B cell (primary cell): ENCODE results near the gene U2AF2. TPM values are rescaled to one million over a fixed set of nuclear protein-coding genes. Genes with fewer than 3 reads are reported as not detected.

Experiments
- ATAC-seq: fragments of 200-7000 bp; cut with Tn5 transposase; one replicate; pipeline ENCODE4 v1.10.0; 2021; ENCODE audit warnings: low read depth, mild to moderate bottlenecking, moderate number of reproducible peaks, moderate library complexity
- CTCF ChIA-PET: fragments of 350-600 bp; sonication (Branson Sonifier 250); formaldehyde crosslinking; loops from one replicate; lab custom pipeline; 2021; ENCODE audit warnings: antibody characterized with exemption, inconsistent platforms; lab: Charles Lee
- POLR2A ChIA-PET: fragments of 350-600 bp; sonication (Branson Sonifier 250); formaldehyde crosslinking; loops from one replicate; lab custom pipeline; 2021; ENCODE audit warnings: antibody characterized with exemption; lab: Charles Lee
- DNase-seq: peaks from one replicate; pipeline ENCODE4 v3.0.0; 2013
- H2AFZ ChIP-seq: 2 replicates; pipeline ENCODE4 v1.6.1; 2012; ENCODE audit warnings: mild to moderate bottlenecking, low read depth, low read length; ENCODE audit not compliant: insufficient read depth, poor library complexity, severe bottlenecking
- H3K27ac ChIP-seq, 2 donors: 1 replicate in 1 of 2; 2 replicates in 1 of 2; pipeline ENCODE4 v1.5.1; 2012 to 2013; ENCODE audit warnings: low read length in 2 of 2, mild to moderate bottlenecking in 2 of 2, moderate library complexity in 1 of 2
- H3K27me3 ChIP-seq, 4 experiments: fragments of 200-600 bp in 1 of 4; sonication (generic) in 1 of 4; replicated peaks in 1 of 4; 1 replicate in 2 of 4; 2 replicates in 2 of 4; pipeline versions ENCODE4 v1.6.1 to v1.7.0; 2013 to 2016; ENCODE audit warnings: low read length in 3 of 4, mild to moderate bottlenecking in 2 of 4, mixed read lengths in 1 of 4, moderate library complexity in 1 of 4; ENCODE audit not compliant: insufficient read depth in 4 of 4, control insufficient read depth in 3 of 4; ENCODE audit errors: control extremely low read depth in 1 of 4
- H3K36me3 ChIP-seq, 2 experiments: replicated peaks in 1 of 2; 1 replicate in 1 of 2; 2 replicates in 1 of 2; pipeline versions ENCODE4 v1.6.1 to v1.7.1; 2013; ENCODE audit warnings: low read length in 1 of 2; ENCODE audit not compliant: insufficient read depth in 2 of 2, control insufficient read depth in 1 of 2; ENCODE audit errors: control extremely low read depth in 1 of 2, extremely low read depth in 1 of 2
- H3K4me1 ChIP-seq, 2 donors: fragments of 200-600 bp in 1 of 2; sonication (generic) in 1 of 2; 1 replicate in 1 of 2; 2 replicates in 1 of 2; pipeline versions ENCODE4 v1.5.1 to v1.6.1; 2013 to 2017; ENCODE audit warnings: low read length in 2 of 2; ENCODE audit not compliant: control insufficient read depth in 2 of 2, insufficient read depth in 2 of 2
- H3K4me2 ChIP-seq: replicated peaks from 2 replicates; pipeline ENCODE3; 2012; ENCODE audit warnings: mild to moderate bottlenecking, low read depth, low read length; ENCODE audit not compliant: poor library complexity, severe bottlenecking
- H3K4me3 ChIP-seq, 5 experiments: fragments of 200-600 bp in 1 of 5; sonication (generic) in 1 of 5; 1 replicate in 3 of 5; 2 replicates in 2 of 5; pipeline versions ENCODE4 v1.5.1 to v1.7.0; 2011 to 2016; ENCODE audit warnings: low read length in 4 of 5, mild to moderate bottlenecking in 4 of 5, low read depth in 2 of 5, control low read depth in 1 of 5, moderate library complexity in 1 of 5; ENCODE audit not compliant: insufficient read depth in 1 of 5; ENCODE audit errors: control extremely low read depth in 1 of 5, extremely low read depth in 1 of 5
- H3K79me2 ChIP-seq: fragments of 200-600 bp; sonication (generic); one replicate; pipeline ENCODE4 v1.6.0; 2016; ENCODE audit warnings: low read length; ENCODE audit not compliant: control insufficient read depth, insufficient read depth
- H3K9ac ChIP-seq: fragments of 200-600 bp; sonication (generic); 2 replicates; pipeline ENCODE4 v1.6.1; 2017; ENCODE audit warnings: mild to moderate bottlenecking, low read length, moderate library complexity
- H3K9me3 ChIP-seq, 3 donors: one replicate each; pipeline versions ENCODE4 v1.6.1 to v1.7.1; 2013; ENCODE audit warnings: low read length in 2 of 3; ENCODE audit not compliant: control insufficient read depth in 2 of 3, insufficient read depth in 1 of 3; ENCODE audit errors: control extremely low read depth in 1 of 3
- H4K20me1 ChIP-seq: 2 replicates; pipeline ENCODE4 v1.6.0; 2012; ENCODE audit warnings: mild to moderate bottlenecking, low read length; ENCODE audit not compliant: insufficient read depth, control insufficient read depth, poor library complexity, severe bottlenecking
- H3K27ac Mint-ChIP-seq: one replicate; pipeline ENCODE4 v1.8.0; 2021; ENCODE audit warnings: mixed read lengths
- H3K27me3 Mint-ChIP-seq: one replicate; pipeline ENCODE4 v1.8.0; 2021; ENCODE audit warnings: mixed read lengths
- H3K4me1 Mint-ChIP-seq: one replicate; pipeline ENCODE4 v1.8.0; 2021; ENCODE audit warnings: mixed read lengths
- H3K4me3 Mint-ChIP-seq: one replicate; pipeline ENCODE4 v1.8.0; 2021; ENCODE audit warnings: mixed read lengths
- H3K9me3 Mint-ChIP-seq: one replicate; pipeline ENCODE4 v1.8.0; 2022; ENCODE audit warnings: mixed read lengths; ENCODE audit not compliant: insufficient read depth
- CTCF ChIP-seq: fragments of 200-600 bp; IDR thresholded peaks from one replicate; pipeline ENCODE4 v1.8.0; 2022; ENCODE audit warnings: antibody characterized with exemption, mild to moderate bottlenecking
- EZH2 ChIP-seq: IDR thresholded peaks from 2 replicates; pipeline ENCODE4 v1.6.1; 2012; ENCODE audit warnings: borderline replicate concordance, low read depth, mild to moderate bottlenecking, moderate library complexity, low read length; ENCODE audit not compliant: insufficient read depth, poor library complexity, severe bottlenecking
- WGBS: methylation state at CpG from one replicate; pipeline ENCODE4 v1.1.5; 2013; ENCODE audit warnings: missing lambda C conversion rate; ENCODE audit not compliant: insufficient coverage; 5-methylcytosine and 5-hydroxymethylcytosine counted together
- intact Hi-C: fragments of 100-400 bp; cut with micrococcal nuclease; formaldehyde crosslinking; loops from one replicate; pipeline ENCODE4 v1.10.0; 2022
- polyA plus RNA-seq: library from polyadenylated mRNA; depleted of rRNA; stranded (reverse); fragments of >200 nt; gene quantifications from 2 replicates; pipeline ENCODE4 v1.2.3, GENCODE V29; 2012
- total RNA-seq, 2 donors: library from RNA; stranded (reverse); fragments of 120-200 nt in 1 of 2; gene quantifications; 1 replicate in 1 of 2; 2 replicates in 1 of 2; pipeline versions ENCODE4 v1.2.3 to v1.2.4, GENCODE V29; 2013 to 2022

U2AF2 gene
- total and polyA plus RNA-seq, 2 donors (not counting 1 experiment from before 2014, with no cell fraction given), result 275 to 300 TPM

GRCh38 chr19:55611983-55612645, 42.7 kb upstream of the U2AF2 start:
- no peaks in the 10 kb centered on the region for H3K9me3 ChIP-seq
- H2AFZ ChIP-seq, result no peak overlapping the region
- H3K4me1 ChIP-seq, result peaks cover 14 to 18% of the 10 kb centered on the region in 2 donors
- ATAC-seq (peak; percentile 54), DNase-seq (peak; percentile 38)
- WGBS, result 46% methylated on average over 3 of the region's 3 CpGs
- no peak overlapping the region for H3K4me3 Mint-ChIP-seq
- H3K9me3 Mint-ChIP-seq, result no peaks in the 10 kb centered on the region
- peaks cover 40% of the 10 kb centered on the region for H4K20me1 ChIP-seq
- no peak overlapping the region for H3K4me3 ChIP-seq
- peak overlapping the region; percentile 58 to 70 for H3K27ac ChIP-seq
- H3K27ac Mint-ChIP-seq, result peak overlapping the region; percentile 18
- no peak for TF ChIP-seq EZH2
- TF ChIP-seq CTCF, result no peak
- no peak overlapping the region for H3K9ac ChIP-seq
- CTCF ChIA-PET, result interaction anchor here (0.6 to 4.9 kb wide), 2 partner anchors 20 to 96 kb away, joined by 3 to 21 read pairs; no protein-coding TSS in a partner anchor
- POLR2A ChIA-PET, result interaction anchor here (1.0 kb wide), 1 partner anchor 13 kb away, joined by 3 read pairs; the partner anchor contains the start of gene FIZ1
- H3K27me3 Mint-ChIP-seq, result no peaks in the 10 kb centered on the region
- peaks cover 48% of the 10 kb centered on the region for H3K4me1 Mint-ChIP-seq
- H3K27me3 ChIP-seq, result no peaks in the 10 kb centered on the region
- peak overlapping the region; percentile 20 for H3K4me2 ChIP-seq
- peaks cover 64% of the 10 kb centered on the region for H3K79me2 ChIP-seq
- intact Hi-C loops, result no loop called here
- H3K36me3 ChIP-seq, result peaks cover 0 to 23% of the 10 kb centered on the region in 2 experiments

GRCh38 chr19:55613396-55613795, 41.4 kb upstream of the U2AF2 start:
- Histone ChIP-seq H3K27me3 (no peaks in the 10 kb centered on the region), H3K9ac (no peak overlapping the region), H3K4me3 (no peak overlapping the region), H3K27ac (peak overlapping the region in 1 of 2 donors; percentile 70), H2AFZ (no peak overlapping the region), H3K36me3 (peaks cover 0 to 25% of the 10 kb centered on the region in 2 experiments), H4K20me1 (peaks cover 40% of the 10 kb centered on the region), H3K79me2 (peaks cover 59% of the 10 kb centered on the region), H3K4me1 (peaks cover 14 to 18% of the 10 kb centered on the region in 2 donors), H3K4me2 (no peak overlapping the region), H3K9me3 (no peaks in the 10 kb centered on the region)
- H3K27ac Mint-ChIP-seq, result no peak overlapping the region
- ATAC-seq, result no peak
- H3K4me1 Mint-ChIP-seq, result peaks cover 39% of the 10 kb centered on the region
- ChIA-PET POLR2A (interaction anchor here (0.8 kb wide), 1 partner anchor 11 kb away, joined by 5 read pairs; the partner anchor contains the start of gene ZNF784), CTCF (no interaction called here)
- intact Hi-C loops, result no loop called here
- H3K9me3 Mint-ChIP-seq, result no peaks in the 10 kb centered on the region
- TF ChIP-seq CTCF, result no peak
- TF ChIP-seq EZH2, result no peak
- WGBS, result 98% methylated on average over 16 of the region's 27 CpGs
- no peak for DNase-seq
- H3K27me3 Mint-ChIP-seq, result no peaks in the 10 kb centered on the region
- H3K4me3 Mint-ChIP-seq, result no peak overlapping the region
